ACC112 (cell line): ENCODE data around the gene DHRS7B.
A peak's percentile ranks its signal among the peaks of the same experiment; 100 is the strongest.

Experiments
- H2AFZ ChIP-seq: fragments of 200-600 bp; sonication (generic); one replicate; pipeline ENCODE4 v1.6.0; 2017; ENCODE audit warnings: antibody characterized with exemption, low read length; ENCODE audit not compliant: unreplicated experiment
- H3K27ac ChIP-seq: fragments of 200-600 bp; sonication (generic); 2 replicates; pipeline ENCODE4 v1.5.1; 2014; ENCODE audit warnings: low read depth, mild to moderate bottlenecking, antibody characterized with exemption, low read length, moderate library complexity
- H3K27me3 ChIP-seq: fragments of 200-600 bp; sonication (generic); 2 replicates; pipeline ENCODE4 v1.6.1; 2014; ENCODE audit warnings: mild to moderate bottlenecking, antibody characterized with exemption, low read length, moderate library complexity, mixed read lengths; ENCODE audit not compliant: insufficient read depth
- H3K36me3 ChIP-seq: fragments of 200-600 bp; sonication (generic); 2 replicates; pipeline ENCODE4 v1.6.1; 2016; ENCODE audit warnings: mild to moderate bottlenecking, antibody characterized with exemption, low read length, moderate library complexity, mixed read lengths; ENCODE audit not compliant: insufficient read depth
- H3K4me1 ChIP-seq: fragments of 200-600 bp; sonication (generic); one replicate; pipeline ENCODE4 v1.6.1; 2016; ENCODE audit warnings: low read length, mixed read lengths; ENCODE audit not compliant: insufficient read depth, unreplicated experiment, control insufficient read depth
- H3K4me3 ChIP-seq: fragments of 200-600 bp; sonication (generic); 2 replicates; pipeline ENCODE4 v1.5.1; 2014; ENCODE audit warnings: mild to moderate bottlenecking, low read depth, low read length
- H3K79me2 ChIP-seq: fragments of 200-600 bp; sonication (generic); one replicate; pipeline ENCODE4 v1.6.0; 2016; ENCODE audit warnings: low read length; ENCODE audit not compliant: control insufficient read depth, unreplicated experiment, insufficient read depth

Gene DHRS7B

DNA sequence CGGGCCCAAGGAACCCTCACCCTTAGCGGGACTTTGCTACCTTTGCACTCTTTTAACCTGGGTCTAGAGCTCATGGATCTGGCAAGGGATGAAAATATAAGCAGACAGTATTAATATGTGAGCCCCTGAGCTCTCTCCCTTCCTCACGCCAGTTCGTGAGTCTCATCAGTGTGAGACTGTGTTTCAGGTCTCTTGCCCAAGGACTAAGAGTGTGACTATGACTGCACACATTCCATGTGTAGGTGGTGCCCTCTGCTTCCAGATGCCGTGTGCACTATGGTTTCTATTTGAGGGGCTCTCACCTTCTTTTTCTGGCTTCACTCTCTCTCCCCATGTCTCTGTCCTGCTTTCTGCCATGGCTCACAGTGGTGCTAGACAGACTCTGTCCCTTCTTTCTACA, 40.5 kb downstream of the DHRS7B start:
- H3K27ac ChIP-seq = peak overlapping the region; percentile 1; the same call in 1 of the 2 replicates
- 0 out of 2 replicates have a peak overlapping the region, but pooled peaks have one; percentile 26 for H3K4me3 ChIP-seq
- H3K79me2 ChIP-seq = peaks cover 5% of the 10 kb centered on the region
- H3K36me3 ChIP-seq = no peaks in the 10 kb centered on the region
- H2AFZ ChIP-seq = peak overlapping the region; percentile 21
- no peaks in the 10 kb centered on the region for H3K27me3 ChIP-seq
- peaks cover 8% of the 10 kb centered on the region for H3K4me1 ChIP-seq

DNA sequence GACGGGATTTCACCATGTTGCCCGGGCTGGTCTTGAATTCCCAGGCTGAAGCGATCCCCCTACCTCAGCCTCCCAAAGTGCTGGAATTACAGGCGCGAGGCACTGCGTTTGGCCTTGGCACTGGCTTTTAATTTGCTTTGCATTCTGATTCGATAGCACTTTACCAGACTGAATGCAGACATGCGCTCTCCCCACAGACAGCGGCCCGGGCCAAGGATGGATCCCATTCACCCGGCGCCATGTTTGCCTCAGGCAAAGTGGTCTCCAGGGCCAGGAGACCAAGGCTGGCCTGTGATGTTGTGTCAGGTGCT, 41.7 kb downstream of the DHRS7B start:
- H3K4me3 ChIP-seq = no peak overlapping the region
- peaks cover 3% of the 10 kb centered on the region; the same call in 1 of the 2 replicates for H3K36me3 ChIP-seq

DNA sequence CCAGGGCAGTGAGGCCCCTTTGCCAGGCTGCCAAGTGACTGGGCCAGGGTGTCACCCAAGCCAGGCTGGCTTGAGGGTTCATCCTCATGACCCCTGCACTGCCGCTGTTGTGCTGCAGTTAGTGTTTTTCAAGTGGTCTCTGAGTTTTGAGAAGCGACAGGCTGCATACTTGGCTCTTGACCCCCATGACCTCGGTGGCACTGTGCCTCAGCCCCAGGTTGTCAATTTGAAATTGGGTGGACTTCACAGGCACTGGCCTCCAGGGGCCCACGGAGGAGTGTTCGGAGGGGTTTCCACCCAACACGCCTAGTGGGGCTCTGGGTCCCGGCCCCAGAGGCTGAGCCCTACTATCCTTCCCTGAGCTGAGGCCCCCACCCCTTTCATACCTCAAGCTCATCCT, 42.7 kb downstream of the DHRS7B start:
- Histone ChIP-seq H3K4me1 (peaks cover 5% of the 10 kb centered on the region), H3K27ac (no peak overlapping the region), H3K27me3 (no peaks in the 10 kb centered on the region), H2AFZ (no peak overlapping the region), H3K36me3 (peaks cover 3% of the 10 kb centered on the region; the same call in 1 of the 2 replicates), H3K79me2 (peaks cover 5% of the 10 kb centered on the region), H3K4me3 (no peak overlapping the region)

More for the DNA sequence above, 41.7 kb downstream of the DHRS7B start:
- H2AFZ ChIP-seq = no peak overlapping the region
- H3K27ac ChIP-seq = no peak overlapping the region
- H3K27me3 ChIP-seq = no peaks in the 10 kb centered on the region
- H3K79me2 ChIP-seq = peaks cover 5% of the 10 kb centered on the region
- H3K4me1 ChIP-seq = peaks cover 5% of the 10 kb centered on the region

DNA sequence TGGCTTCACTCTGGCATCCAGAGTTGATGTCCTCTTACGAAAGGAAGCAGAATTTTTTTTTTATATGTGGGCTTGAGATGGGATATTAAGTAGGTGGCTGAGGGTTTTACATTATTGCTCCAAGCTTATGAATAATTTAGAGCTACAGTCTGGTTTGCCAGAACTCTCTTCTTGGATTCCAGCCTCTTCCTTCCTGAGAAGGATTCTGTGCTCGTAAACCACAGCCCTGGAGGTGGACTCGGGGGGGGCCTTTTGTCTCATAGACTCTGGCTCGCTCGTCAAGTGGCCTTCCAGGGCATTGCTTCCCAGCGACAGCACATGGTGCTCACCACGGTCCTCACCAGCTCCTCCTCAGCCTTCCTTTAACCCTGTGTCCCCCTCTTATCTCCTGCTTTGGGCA, 44.0 kb downstream of the DHRS7B start:
- Histone ChIP-seq H3K79me2 (peaks cover 5% of the 10 kb centered on the region), H3K27ac (no peak overlapping the region), H2AFZ (no peak overlapping the region), H3K27me3 (no peaks in the 10 kb centered on the region), H3K4me3 (no peak overlapping the region), H3K36me3 (peaks cover 3% of the 10 kb centered on the region; the same call in 1 of the 2 replicates), H3K4me1 (peaks cover 5% of the 10 kb centered on the region)

DNA sequence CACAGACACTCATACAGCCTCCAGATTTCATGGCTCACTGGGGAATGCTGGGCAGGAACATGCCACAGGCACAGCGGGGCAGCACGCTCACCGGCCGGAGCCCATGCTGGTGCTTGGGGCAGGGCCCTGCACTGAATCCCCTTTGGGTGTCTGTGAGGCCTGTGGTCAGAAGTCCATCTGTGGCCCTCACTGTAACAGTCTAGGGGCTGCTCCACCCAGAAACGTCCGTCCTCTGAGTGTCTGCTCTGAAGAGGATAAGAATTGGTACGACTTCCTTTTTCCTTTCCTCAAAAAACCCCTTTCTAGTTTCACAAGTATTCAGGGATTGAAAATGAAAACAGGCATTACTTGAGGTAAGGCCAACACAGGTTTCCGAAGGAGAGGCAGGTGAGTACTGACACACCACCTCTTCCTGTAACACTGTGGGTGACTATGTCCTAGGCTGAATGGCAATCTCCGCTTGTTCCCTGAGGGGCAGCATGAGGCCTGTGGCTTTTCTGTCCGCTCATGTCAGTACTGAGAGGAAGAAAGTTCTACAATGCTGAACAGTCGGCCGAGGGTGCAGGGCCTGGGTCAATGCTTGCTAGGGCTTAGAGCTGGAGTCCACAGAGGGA, 44.7 kb downstream of the DHRS7B start:
- no peak overlapping the region for H3K27ac ChIP-seq
- no peak overlapping the region for H3K4me3 ChIP-seq
- peaks cover 3% of the 10 kb centered on the region; the same call in 1 of the 2 replicates for H3K36me3 ChIP-seq

GRCh38 chr17:21171970-21172510, 45.3 kb downstream of the DHRS7B start:
- H3K4me3 ChIP-seq = no peak overlapping the region

More for the DNA sequence above, 44.7 kb downstream of the DHRS7B start:
- no peak overlapping the region for H2AFZ ChIP-seq
- H3K4me1 ChIP-seq = peaks cover 5% of the 10 kb centered on the region
- peaks cover 2% of the 10 kb centered on the region for H3K79me2 ChIP-seq
- H3K27me3 ChIP-seq = no peaks in the 10 kb centered on the region

DNA sequence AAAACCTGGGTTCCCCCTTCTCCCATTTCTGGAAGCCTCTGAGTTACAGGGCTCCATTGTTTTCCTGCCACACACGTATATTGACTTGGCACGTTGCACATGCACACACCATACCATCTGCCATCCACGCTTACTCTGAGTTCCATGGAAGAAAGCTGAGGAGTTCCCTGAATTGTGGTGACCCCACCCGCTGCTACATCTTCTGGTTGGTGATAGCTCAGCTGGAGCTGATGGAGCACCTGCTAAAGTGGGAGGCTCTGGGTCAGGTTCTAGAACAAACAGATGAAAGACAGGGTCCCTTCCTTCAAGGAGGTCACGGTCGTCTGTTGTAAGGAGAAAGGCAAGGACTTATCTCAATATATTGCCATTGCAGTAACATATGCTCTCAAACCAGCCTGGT, 46.1 kb downstream of the DHRS7B start:
- peaks cover 2% of the 10 kb centered on the region for H3K79me2 ChIP-seq
- H3K4me1 ChIP-seq = no peaks in the 10 kb centered on the region
- no peaks in the 10 kb centered on the region for H3K27me3 ChIP-seq
- no peak overlapping the region for H3K4me3 ChIP-seq
- H3K27ac ChIP-seq = no peak overlapping the region
- no peak overlapping the region for H2AFZ ChIP-seq
- H3K36me3 ChIP-seq = peaks cover 3% of the 10 kb centered on the region; the same call in 1 of the 2 replicates

More at GRCh38 chr17:21171970-21172510, 45.3 kb downstream of the DHRS7B start:
- Histone ChIP-seq H3K27me3 (no peaks in the 10 kb centered on the region), H3K4me1 (peaks cover 5% of the 10 kb centered on the region), H2AFZ (no peak overlapping the region), H3K79me2 (peaks cover 2% of the 10 kb centered on the region), H3K27ac (no peak overlapping the region), H3K36me3 (peaks cover 3% of the 10 kb centered on the region; the same call in 1 of the 2 replicates)

- H3K36me3 ChIP-seq = peaks cover 3% of the 10 kb centered on the region; the same call in 1 of the 2 replicates
- no peaks in the 10 kb centered on the region for H3K4me1 ChIP-seq
- no peaks in the 10 kb centered on the region for H3K79me2 ChIP-seq
- H2AFZ ChIP-seq = no peak overlapping the region
- H3K4me3 ChIP-seq = no peak overlapping the region
- no peaks in the 10 kb centered on the region for H3K27me3 ChIP-seq
- no peak overlapping the region for H3K27ac ChIP-seq
These were observed 46.8 kb downstream of the DHRS7B start for GRCh38 chr17:21173543-21173942.

DNA sequence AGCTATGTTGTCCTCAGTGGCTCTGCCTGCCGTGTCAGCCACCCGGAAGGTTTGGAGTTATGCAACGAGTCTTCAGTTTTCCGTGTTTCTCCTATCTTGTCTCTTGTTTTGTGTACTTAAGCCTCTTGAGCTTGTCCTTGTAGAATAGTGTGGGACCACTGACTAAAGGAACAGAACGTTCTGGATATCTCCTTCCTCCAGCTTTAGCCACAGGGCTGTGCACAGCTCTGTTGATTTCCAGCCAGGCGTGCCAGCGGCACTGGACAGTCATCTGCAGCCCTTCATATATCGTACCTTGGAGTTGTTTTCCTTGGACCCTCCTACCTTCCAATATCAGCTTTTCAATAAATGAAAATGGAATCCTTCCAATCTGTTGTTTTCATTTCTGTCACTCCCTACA, 47.4 kb downstream of the DHRS7B start:
- Histone ChIP-seq H3K36me3 (peaks cover 3% of the 10 kb centered on the region; the same call in 1 of the 2 replicates), H2AFZ (no peak overlapping the region), H3K79me2 (no peaks in the 10 kb centered on the region), H3K27ac (no peak overlapping the region), H3K4me1 (no peaks in the 10 kb centered on the region), H3K27me3 (no peaks in the 10 kb centered on the region), H3K4me3 (no peak overlapping the region)

GRCh38 chr17:21174713-21175112, 47.9 kb downstream of the DHRS7B start:
- Histone ChIP-seq H3K79me2 (no peaks in the 10 kb centered on the region), H3K36me3 (peaks cover 3% of the 10 kb centered on the region; the same call in 1 of the 2 replicates), H2AFZ (no peak overlapping the region), H3K4me1 (no peaks in the 10 kb centered on the region), H3K4me3 (no peak overlapping the region), H3K27ac (no peak overlapping the region), H3K27me3 (no peaks in the 10 kb centered on the region)

GRCh38 chr17:21176773-21177395, 50.1 kb downstream of the DHRS7B start:
- Histone ChIP-seq H2AFZ (no peak overlapping the region), H3K4me3 (no peak overlapping the region), H3K36me3 (peaks cover 3% of the 10 kb centered on the region; the same call in 1 of the 2 replicates), H3K27ac (no peak overlapping the region), H3K4me1 (no peaks in the 10 kb centered on the region), H3K27me3 (no peaks in the 10 kb centered on the region), H3K79me2 (no peaks in the 10 kb centered on the region)
